H7 (cell line): ENCODE results near the gene SLC38A3. TPM values are rescaled to one million over a fixed set of nuclear protein-coding genes. Genes with fewer than 3 reads are reported as not detected.
A peak's percentile ranks its signal among the peaks of the same experiment; 100 is the strongest.

ENCODE experiments used
- DNase-seq: peaks from one replicate; pipeline ENCODE4 v3.0.0; 2012
- H3K27me3 ChIP-seq: 2 replicates; pipeline ENCODE4 v1.6.0; 2011; ENCODE audit warnings: mild to moderate bottlenecking, low read length; ENCODE audit not compliant: control insufficient read depth, insufficient read depth
- H3K36me3 ChIP-seq: replicated peaks from 2 replicates; pipeline ENCODE4 v1.5.1; 2011; ENCODE audit warnings: low read length; ENCODE audit not compliant: control insufficient read depth, insufficient read depth
- H3K4me3 ChIP-seq: 2 replicates; pipeline ENCODE4 v1.5.1; 2011; ENCODE audit warnings: low read depth, mild to moderate bottlenecking, control low read depth, low read length, moderate library complexity; ENCODE audit not compliant: insufficient read depth
- total RNA-seq: library from RNA; depleted of rRNA; stranded (reverse); fragments of >200 nt; shearing (Covaris generic); gene quantifications from 2 replicates; pipeline ENCODE4 v1.2.3, GENCODE V29; 2014

Gene SLC38A3
- total RNA-seq, 1 experiment from 2014 or later: 0.21 TPM

- peak; percentile 96 for DNase-seq
- H3K27me3 ChIP-seq: peaks cover 3% of the 10 kb centered on the region
- no peaks in the 10 kb centered on the region for H3K36me3 ChIP-seq
- H3K4me3 ChIP-seq: no peak overlapping the region
Observed at GRCh38 chr3:50192689-50193141, 12.4 kb upstream of the SLC38A3 start.

GRCh38 chr3:50193286-50193685 is 11.8 kb upstream of the SLC38A3 start:
- DNase-seq: no peak
- Histone ChIP-seq H3K27me3 (peaks cover 3% of the 10 kb centered on the region), H3K36me3 (no peaks in the 10 kb centered on the region), H3K4me3 (no peak overlapping the region)

GRCh38 chr3:50193746-50194127 is 11.3 kb upstream of the SLC38A3 start:
- no peak overlapping the region for H3K4me3 ChIP-seq
- DNase-seq: no peak
- no peaks in the 10 kb centered on the region for H3K36me3 ChIP-seq
- H3K27me3 ChIP-seq: peaks cover 3% of the 10 kb centered on the region

GRCh38 chr3:50194128-50194902 is 10.8 kb upstream of the SLC38A3 start:
- Histone ChIP-seq H3K36me3 (no peaks in the 10 kb centered on the region), H3K27me3 (peaks cover 3% of the 10 kb centered on the region), H3K4me3 (peak overlapping the region; percentile 19; the same call in 1 of the 2 replicates)
- peak; percentile 97 for DNase-seq

- peaks cover 3% of the 10 kb centered on the region for H3K27me3 ChIP-seq
- H3K36me3 ChIP-seq: no peaks in the 10 kb centered on the region
- peak overlapping the region; percentile 19; the same call in 1 of the 2 replicates for H3K4me3 ChIP-seq
- DNase-seq: peak; percentile 96
Observed at GRCh38 chr3:50194903-50195500, 10.1 kb upstream of the SLC38A3 start.

GRCh38 chr3:50195501-50196252 is 9.4 kb upstream of the SLC38A3 start:
- Histone ChIP-seq H3K36me3 (no peaks in the 10 kb centered on the region), H3K4me3 (no peak overlapping the region), H3K27me3 (peaks cover 3% of the 10 kb centered on the region)
- no peak for DNase-seq

GRCh38 chr3:50196253-50196801 is 8.7 kb upstream of the SLC38A3 start:
- H3K4me3 ChIP-seq: no peak overlapping the region

GRCh38 chr3:50201573-50202315 is 3.3 kb upstream of the SLC38A3 start:
- Histone ChIP-seq H3K36me3 (no peaks in the 10 kb centered on the region), H3K4me3 (no peak overlapping the region), H3K27me3 (peaks cover 27% of the 10 kb centered on the region)
- DNase-seq: peak; percentile 80

More at GRCh38 chr3:50196253-50196801, 8.7 kb upstream of the SLC38A3 start:
- Histone ChIP-seq H3K27me3 (peaks cover 3% of the 10 kb centered on the region), H3K36me3 (no peaks in the 10 kb centered on the region)
- no peak for DNase-seq

- peaks cover 28% of the 10 kb centered on the region for H3K27me3 ChIP-seq
- DNase-seq: no peak
- H3K36me3 ChIP-seq: no peaks in the 10 kb centered on the region
- no peak overlapping the region for H3K4me3 ChIP-seq
Observed at GRCh38 chr3:50202353-50203112, 2.5 kb upstream of the SLC38A3 start.

- H3K4me3 ChIP-seq: no peak overlapping the region
- peaks cover 28% of the 10 kb centered on the region for H3K27me3 ChIP-seq
Observed at GRCh38 chr3:50203113-50203808, 1.8 kb upstream of the SLC38A3 start.

GRCh38 chr3:50203809-50204803 is 965 bp upstream of the SLC38A3 start:
- H3K4me3 ChIP-seq: no peak overlapping the region
- H3K27me3 ChIP-seq: peaks cover 28% of the 10 kb centered on the region
- H3K36me3 ChIP-seq: no peaks in the 10 kb centered on the region
- no peak for DNase-seq

More at GRCh38 chr3:50203113-50203808, 1.8 kb upstream of the SLC38A3 start:
- no peak for DNase-seq
- no peaks in the 10 kb centered on the region for H3K36me3 ChIP-seq
